Vagina (tissue), 2 donors: ENCODE measurements around the gene PRDM16. TPM values are rescaled to one million over a fixed set of nuclear protein-coding genes. Genes with fewer than 3 reads are reported as not detected.

Experiments used
- DNase-seq, 2 donors: peaks; one replicate each; pipeline ENCODE4 v3.0.0-alpha.2; 2017; ENCODE audit errors: extremely low spot score in 2 of 2
- H3K27ac ChIP-seq: fragments of 200-600 bp; sonication (generic); one replicate; pipeline ENCODE4 v1.5.1; 2019
- H3K27me3 ChIP-seq: fragments of 200-600 bp; sonication (generic); one replicate; pipeline ENCODE4 v1.5.1; 2019
- H3K36me3 ChIP-seq, 2 donors: fragments of 200-600 bp; sonication (generic); one replicate each; pipeline ENCODE4 v1.5.1; 2017 to 2019
- H3K4me1 ChIP-seq: fragments of 200-600 bp; sonication (generic); one replicate; pipeline ENCODE4 v1.5.1; 2019
- H3K4me3 ChIP-seq, 2 donors: fragments of 200-600 bp; sonication (generic); 1 replicate in 1 of 2; 2 replicates in 1 of 2; pipeline ENCODE4 v1.5.1; 2016 to 2019
- H3K9me3 ChIP-seq: fragments of 200-600 bp; sonication (generic); one replicate; pipeline ENCODE4 v1.5.1; 2019
- POLR2A ChIP-seq, 2 donors: fragments of 450-650 bp; IDR thresholded peaks; one replicate each; pipeline ENCODE4 v1.6.1; 2017; ENCODE audit warnings: antibody characterized with exemption in 2 of 2, mild to moderate bottlenecking in 2 of 2, moderate library complexity in 2 of 2
- POLR2AphosphoS5 ChIP-seq, 2 donors: sonication (generic); formaldehyde crosslinking; IDR thresholded peaks; one replicate each; pipeline ENCODE4 v1.9.0; 2017; ENCODE audit warnings: antibody characterized with exemption in 2 of 2, mild to moderate bottlenecking in 2 of 2, low read depth in 1 of 2; ENCODE audit not compliant: insufficient read depth in 1 of 2
- intact Hi-C: fragments of 100-400 bp; cut with DNase I; formaldehyde crosslinking; loops from one replicate; pipeline ENCODE4 v1.15.1; 2023
- total RNA-seq: library from RNA; depleted of rRNA; stranded (reverse); fragments of >200 nt; gene quantifications from one replicate; pipeline ENCODE4 v1.2.3, GENCODE V29; 2016
- TF ChIP-seq, protein P1 (sequence below), 3 experiments: fragments of 450-650 bp in 2 of 3; fragments of 200-600 bp in 1 of 3; sonication (generic) in 1 of 3; IDR thresholded peaks; one replicate each; pipeline ENCODE4 v1.5.1; 2017 to 2019; ENCODE audit warnings: antibody characterized with exemption in 3 of 3, mild to moderate bottlenecking in 2 of 3, moderate library complexity in 2 of 3

The PRDM16 gene
- total RNA-seq, 1 donor from 2014 or later, result 3.9 TPM

DNA sequence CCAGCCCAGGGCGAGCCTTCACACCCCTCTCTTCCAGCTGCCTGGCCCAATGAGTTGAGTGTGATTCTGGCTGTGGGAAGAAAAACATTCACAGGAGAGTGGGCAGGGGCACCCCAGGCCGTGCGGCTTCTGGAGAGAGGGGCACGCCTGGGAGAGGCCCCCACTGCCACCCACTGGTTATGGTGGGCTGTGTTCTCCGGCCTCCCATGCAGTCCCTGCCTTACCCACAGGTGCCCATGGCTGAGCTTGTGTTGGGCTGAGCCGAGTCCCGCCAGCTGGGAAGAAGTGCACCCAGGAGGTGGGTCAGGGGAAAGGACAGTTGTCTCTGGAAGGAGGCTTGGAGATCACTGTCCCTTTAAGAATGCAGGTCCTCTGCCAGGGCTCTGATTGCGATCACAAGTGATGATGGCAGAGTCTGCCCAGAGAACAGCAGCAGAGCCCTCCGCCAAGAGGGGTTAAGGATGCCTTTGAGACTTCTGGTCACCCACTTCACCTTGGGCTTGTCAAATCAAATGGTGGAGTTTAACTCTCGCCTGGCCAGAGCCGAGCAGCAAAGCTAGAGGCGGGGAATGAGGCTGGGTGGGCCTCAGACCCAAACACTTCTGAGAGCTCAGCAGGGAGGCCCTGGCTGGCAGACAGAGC is 260.8 kb downstream of the PRDM16 start:
- no peak for TF ChIP-seq POLR2A (IDR thresholded peaks at IDR 0.05)
- TF ChIP-seq POLR2AphosphoS5 (IDR thresholded peaks at IDR 0.05; ENCODE audit: insufficient read depth in 1 of 2, low read depth in 1 of 2), result no peak
- TF ChIP-seq, protein P1, sequence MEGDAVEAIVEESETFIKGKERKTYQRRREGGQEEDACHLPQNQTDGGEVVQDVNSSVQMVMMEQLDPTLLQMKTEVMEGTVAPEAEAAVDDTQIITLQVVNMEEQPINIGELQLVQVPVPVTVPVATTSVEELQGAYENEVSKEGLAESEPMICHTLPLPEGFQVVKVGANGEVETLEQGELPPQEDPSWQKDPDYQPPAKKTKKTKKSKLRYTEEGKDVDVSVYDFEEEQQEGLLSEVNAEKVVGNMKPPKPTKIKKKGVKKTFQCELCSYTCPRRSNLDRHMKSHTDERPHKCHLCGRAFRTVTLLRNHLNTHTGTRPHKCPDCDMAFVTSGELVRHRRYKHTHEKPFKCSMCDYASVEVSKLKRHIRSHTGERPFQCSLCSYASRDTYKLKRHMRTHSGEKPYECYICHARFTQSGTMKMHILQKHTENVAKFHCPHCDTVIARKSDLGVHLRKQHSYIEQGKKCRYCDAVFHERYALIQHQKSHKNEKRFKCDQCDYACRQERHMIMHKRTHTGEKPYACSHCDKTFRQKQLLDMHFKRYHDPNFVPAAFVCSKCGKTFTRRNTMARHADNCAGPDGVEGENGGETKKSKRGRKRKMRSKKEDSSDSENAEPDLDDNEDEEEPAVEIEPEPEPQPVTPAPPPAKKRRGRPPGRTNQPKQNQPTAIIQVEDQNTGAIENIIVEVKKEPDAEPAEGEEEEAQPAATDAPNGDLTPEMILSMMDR (IDR thresholded peaks at IDR 0.05), result no peak
- no peak overlapping the region for H3K27ac ChIP-seq
- H3K4me1 ChIP-seq, result no peaks in the 10 kb centered on the region
- H3K36me3 ChIP-seq, result no peaks in the 10 kb centered on the region
- no peak for DNase-seq
- no peak overlapping the region for H3K4me3 ChIP-seq
- no peaks in the 10 kb centered on the region for H3K27me3 ChIP-seq
- intact Hi-C loops, result no loop called here
- H3K9me3 ChIP-seq, result no peaks in the 10 kb centered on the region

DNA sequence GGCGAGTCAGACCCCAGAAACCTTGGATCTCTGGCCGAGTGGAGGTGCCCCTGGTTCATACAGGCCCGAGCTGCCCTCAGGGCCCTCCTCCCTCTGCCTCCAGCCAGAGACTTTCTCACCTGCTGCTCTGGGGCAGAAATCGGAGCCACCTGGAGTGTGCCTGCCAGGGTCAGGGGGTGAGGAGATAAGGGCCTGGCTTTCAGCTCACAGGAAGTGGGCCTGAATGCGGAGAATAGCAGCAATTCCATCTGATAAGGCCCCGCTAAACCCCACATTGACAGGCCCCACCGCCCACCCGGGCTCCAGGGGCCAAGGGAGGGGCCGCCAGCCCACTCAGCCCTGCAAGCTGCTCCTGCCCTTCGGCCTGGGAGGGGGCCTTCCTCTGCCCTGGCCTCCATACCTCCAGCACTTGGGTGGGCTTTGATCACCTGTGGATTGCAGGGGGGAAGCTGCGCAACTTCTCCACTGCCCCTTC is 261.8 kb downstream of the PRDM16 start:
- Histone ChIP-seq H3K36me3 (no peaks in the 10 kb centered on the region), H3K27me3 (no peaks in the 10 kb centered on the region), H3K27ac (no peak overlapping the region), H3K9me3 (no peaks in the 10 kb centered on the region), H3K4me3 (no peak overlapping the region), H3K4me1 (no peaks in the 10 kb centered on the region)
- DNase-seq, result no peak
- intact Hi-C loops, result no loop called here
- TF ChIP-seq POLR2A (IDR thresholded peaks at IDR 0.05), result no peak
- TF ChIP-seq, protein P1 (IDR thresholded peaks at IDR 0.05), result no peak
- no peak for TF ChIP-seq POLR2AphosphoS5 (IDR thresholded peaks at IDR 0.05; ENCODE audit: insufficient read depth in 1 of 2, low read depth in 1 of 2)

DNA sequence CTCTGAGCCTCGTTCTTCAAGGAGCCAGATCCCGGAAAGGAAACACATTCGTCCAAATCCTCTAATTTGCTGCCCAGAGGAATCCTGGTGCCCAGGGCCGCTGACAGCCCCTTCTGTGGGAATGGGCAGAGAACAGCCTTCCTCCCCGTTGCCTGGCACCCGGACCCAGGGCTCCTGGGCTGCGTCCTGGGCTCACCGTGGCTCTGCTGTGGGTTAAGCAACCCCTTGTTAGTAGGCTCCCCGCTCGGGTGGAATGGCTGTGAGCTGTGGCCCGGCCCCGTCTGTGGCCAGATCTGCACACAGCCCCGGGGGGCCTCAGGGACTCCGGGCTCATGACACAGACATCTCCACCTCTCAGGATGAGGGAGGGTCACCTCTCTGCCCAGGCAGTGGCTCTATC is 262.6 kb downstream of the PRDM16 start:
- no peak for TF ChIP-seq POLR2AphosphoS5 (IDR thresholded peaks at IDR 0.05; ENCODE audit: insufficient read depth in 1 of 2, low read depth in 1 of 2)
- no peak for TF ChIP-seq POLR2A (IDR thresholded peaks at IDR 0.05)
- TF ChIP-seq, protein P1 (IDR thresholded peaks at IDR 0.05), result no peak
- Histone ChIP-seq H3K4me1 (no peaks in the 10 kb centered on the region), H3K27me3 (no peaks in the 10 kb centered on the region), H3K4me3 (no peak overlapping the region), H3K9me3 (no peaks in the 10 kb centered on the region), H3K27ac (no peak overlapping the region), H3K36me3 (no peaks in the 10 kb centered on the region)
- intact Hi-C loops, result no loop called here
- DNase-seq, result no peak

DNA sequence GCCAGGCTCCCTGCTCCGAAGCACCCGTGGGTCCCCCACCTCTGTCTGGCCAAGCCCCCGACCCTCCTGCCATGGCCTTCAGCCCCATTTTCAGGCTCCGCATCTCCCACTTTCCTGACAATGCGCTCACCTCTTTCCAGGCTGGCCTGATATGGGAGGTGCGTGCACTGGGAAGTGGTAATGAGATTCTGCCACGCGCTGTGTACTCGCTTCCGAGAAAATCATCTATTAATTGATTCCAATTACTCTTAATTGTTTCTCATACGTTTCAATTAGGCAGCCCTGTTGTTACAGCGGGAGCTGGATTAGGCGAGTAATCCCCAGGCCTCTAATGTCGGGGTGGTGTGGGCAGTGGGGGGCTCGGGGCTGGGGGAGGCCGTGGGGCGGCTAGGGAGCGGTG is 263.0 kb downstream of the PRDM16 start:
- intact Hi-C loops, result no loop called here
- no peaks in the 10 kb centered on the region for H3K9me3 ChIP-seq
- no peaks in the 10 kb centered on the region for H3K27me3 ChIP-seq
- TF ChIP-seq, protein P1 (IDR thresholded peaks at IDR 0.05), result no peak
- TF ChIP-seq POLR2A (IDR thresholded peaks at IDR 0.05), result no peak
- TF ChIP-seq POLR2AphosphoS5 (IDR thresholded peaks at IDR 0.05; ENCODE audit: insufficient read depth in 1 of 2, low read depth in 1 of 2), result no peak
- no peaks in the 10 kb centered on the region for H3K36me3 ChIP-seq
- H3K27ac ChIP-seq, result no peak overlapping the region
- no peak for DNase-seq
- no peaks in the 10 kb centered on the region for H3K4me1 ChIP-seq
- no peak overlapping the region for H3K4me3 ChIP-seq

DNA sequence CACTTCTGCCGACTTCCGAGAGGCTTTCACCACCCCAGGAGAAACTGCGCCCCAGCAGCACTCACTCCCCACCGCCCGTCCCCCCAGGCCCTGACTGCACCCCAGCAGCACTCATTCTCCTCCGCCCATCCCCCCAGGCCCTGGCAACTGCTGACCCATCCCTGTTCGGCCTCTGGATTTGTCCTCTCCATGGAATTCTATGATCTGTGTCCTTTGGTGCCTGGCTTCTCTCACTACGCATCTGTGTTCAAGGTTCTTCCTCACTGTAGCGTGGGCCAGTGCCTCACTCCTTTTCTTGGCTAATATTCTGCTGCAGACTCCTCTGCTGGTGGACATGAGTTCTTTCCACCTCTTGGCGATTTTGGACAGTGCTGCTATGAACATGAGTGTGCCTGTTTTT is 263.7 kb downstream of the PRDM16 start:
- intact Hi-C loops, result no loop called here

More for the DNA sequence above, 263.7 kb downstream of the PRDM16 start:
- Histone ChIP-seq H3K4me3 (no peak overlapping the region), H3K27me3 (no peaks in the 10 kb centered on the region), H3K9me3 (no peaks in the 10 kb centered on the region), H3K27ac (no peak overlapping the region), H3K36me3 (no peaks in the 10 kb centered on the region), H3K4me1 (no peaks in the 10 kb centered on the region)
- TF ChIP-seq, protein P1 (IDR thresholded peaks at IDR 0.05), result no peak
- TF ChIP-seq POLR2AphosphoS5 (IDR thresholded peaks at IDR 0.05; ENCODE audit: insufficient read depth in 1 of 2, low read depth in 1 of 2) (no peak), POLR2A (IDR thresholded peaks at IDR 0.05) (no peak)
- DNase-seq, result no peak
